GM12878 (cell line): ENCODE data around the gene NELFE. TPM values are rescaled to one million over a fixed set of nuclear protein-coding genes. Genes with fewer than 3 reads are reported as not detected.
"Not testable (repeated sequence)": the region's sequence is repeated elsewhere in the genome, so short reads cannot be mapped to it uniquely, and the experiment has no call there.

Source experiments
- ATAC-seq: fragments of 200-7000 bp; cut with Tn5 transposase; 3 replicates; pipeline ENCODE4 v1.9.1; 2020; ENCODE audit warnings: mild to moderate bottlenecking, moderate library complexity
- BruUV-seq: library from RNA; stranded (reverse); fragments of 400-500 nt; replicated peaks from 2 replicates; lab custom pipeline; 2021; lab: Mats Ljungman, UMichigan
- CTCF ChIA-PET: fragments of 300-600 bp; sonication (Branson Sonifier 250); formaldehyde crosslinking; extraction: SDS; loops from one replicate; lab custom pipeline; 2021; ENCODE audit warnings: inconsistent platforms; lab: Yijun Ruan, JAX
- POLR2A ChIA-PET: fragments of 350-600 bp; formaldehyde crosslinking; extraction: SDS; loops from one replicate; lab custom pipeline; 2021; ENCODE audit warnings: inconsistent platforms; lab: Charles Lee
- RAD21 ChIA-PET: fragments of 300-600 bp; sonication (Branson Sonifier 250); formaldehyde crosslinking; loops from one replicate; lab custom pipeline; 2023; ENCODE audit warnings: antibody characterized with exemption; ENCODE audit not compliant: unreplicated experiment; lab: Charles Lee
- SMC1A ChIA-PET: fragments of 300-600 bp; sonication (Branson Sonifier 250); formaldehyde crosslinking; loops from one replicate; lab custom pipeline; 2023; ENCODE audit not compliant: unreplicated experiment, uncharacterized antibody; lab: Charles Lee
- DNase-seq: peaks from one replicate; pipeline ENCODE4 v3.0.0-alpha.2; 2011; ENCODE audit warnings: low read depth, low spot score
- FAIRE-seq: peaks from 3 replicates; lab custom pipeline; 2011; peaks lifted over from hg19 to GRCh38; lab: Jason Lieb, UNC
- H2AFZ ChIP-seq: 2 replicates; pipeline ENCODE4 v1.6.0; 2011; ENCODE audit warnings: low read depth, low read length, control low read depth; ENCODE audit not compliant: control insufficient read depth
- H3K27ac ChIP-seq: 2 replicates; pipeline ENCODE4 v1.5.1; 2011; ENCODE audit warnings: control low read depth; ENCODE audit not compliant: control insufficient read depth, insufficient read depth
- H3K27me3 ChIP-seq, 2 experiments: replicated peaks in 1 of 2; 2 replicates each; pipeline versions ENCODE4 v1.6.0 to v1.6.1; 2011; ENCODE audit warnings: low read length in 1 of 2; ENCODE audit not compliant: control insufficient read depth in 2 of 2, insufficient read depth in 2 of 2
- H3K36me3 ChIP-seq, 2 experiments: 2 replicates each; pipeline ENCODE4 v1.5.1; 2011; ENCODE audit warnings: low read length in 1 of 2; ENCODE audit not compliant: control insufficient read depth in 2 of 2, insufficient read depth in 2 of 2
- H3K4me1 ChIP-seq: 2 replicates; pipeline ENCODE4 v1.6.1; 2011; ENCODE audit warnings: mild to moderate bottlenecking, low read length, moderate library complexity, mixed read lengths; ENCODE audit not compliant: control insufficient read depth, insufficient read depth
- H3K4me2 ChIP-seq: 2 replicates; pipeline ENCODE4 v1.6.0; 2011; ENCODE audit warnings: control low read depth; ENCODE audit not compliant: control insufficient read depth, insufficient read depth
- H3K4me3 ChIP-seq: fragments of 200-600 bp; sonication (generic); 2 replicates; pipeline ENCODE4 v1.5.1; 2016
- H3K79me2 ChIP-seq: 2 replicates; pipeline ENCODE4 v1.6.0; 2011; ENCODE audit warnings: low read length; ENCODE audit not compliant: control insufficient read depth, insufficient read depth
- H3K9ac ChIP-seq: 2 replicates; pipeline ENCODE4 v1.8.0; 2011; ENCODE audit warnings: low read length, control low read depth, mixed read lengths; ENCODE audit not compliant: control insufficient read depth, insufficient read depth
- H3K9me3 ChIP-seq: replicated peaks from 3 replicates; pipeline ENCODE4 v1.5.1; 2011; ENCODE audit warnings: mild to moderate bottlenecking, low read length; ENCODE audit not compliant: control insufficient read depth, insufficient read depth
- H4K20me1 ChIP-seq: 2 replicates; pipeline ENCODE4 v1.6.0; 2011; ENCODE audit not compliant: control insufficient read depth, insufficient read depth
- ATF3 ChIP-seq: IDR thresholded peaks from 2 replicates; pipeline ENCODE4 v1.6.1; 2011; ENCODE audit warnings: low read depth, mild to moderate bottlenecking, low read length, moderate library complexity, borderline replicate concordance; ENCODE audit errors: extremely low read depth
- ATF7 ChIP-seq: fragments of 450-650 bp; IDR thresholded peaks from 2 replicates; pipeline ENCODE4 v1.6.1; 2016; ENCODE audit warnings: low read depth, mild to moderate bottlenecking
- BCL11A ChIP-seq: IDR thresholded peaks from 2 replicates; pipeline ENCODE4 v1.6.1; 2011; ENCODE audit warnings: low read depth, low read length
- CBX5 ChIP-seq: sonication (generic); IDR thresholded peaks from 2 replicates; pipeline ENCODE4 v1.6.1; 2016; ENCODE audit warnings: low read depth, moderate library complexity, mild to moderate bottlenecking, inconsistent platforms
- DPF2 ChIP-seq: fragments of 450-650 bp; IDR thresholded peaks from 2 replicates; pipeline ENCODE4 v1.6.1; 2017; ENCODE audit warnings: mild to moderate bottlenecking
- FOXK2 ChIP-seq: fragments of 450-650 bp; IDR thresholded peaks from 2 replicates; pipeline ENCODE4 v1.6.1; 2017; ENCODE audit warnings: mild to moderate bottlenecking, moderate library complexity
- HCFC1 ChIP-seq: fragments of 150-350 bp; IDR thresholded peaks from 2 replicates; pipeline ENCODE4 v1.6.1; 2014; ENCODE audit warnings: low read length
- HDGF ChIP-seq: fragments of 450-650 bp; IDR thresholded peaks from 2 replicates; pipeline ENCODE4 v1.6.1; 2016; ENCODE audit warnings: antibody characterized with exemption
- JUNB ChIP-seq: IDR thresholded peaks from 2 replicates; pipeline ENCODE4 v1.6.1; 2016; ENCODE audit warnings: antibody characterized with exemption, mild to moderate bottlenecking
- MTA2 ChIP-seq: fragments of 450-650 bp; IDR thresholded peaks from 2 replicates; pipeline ENCODE4 v1.6.1; 2016; ENCODE audit warnings: low read depth, mild to moderate bottlenecking, moderate library complexity
- MYC ChIP-seq: IDR thresholded peaks from 2 replicates; pipeline ENCODE4 v1.6.1; 2011; ENCODE audit warnings: mild to moderate bottlenecking, low read length, moderate library complexity, inconsistent platforms; ENCODE audit not compliant: insufficient read depth, insufficient replicate concordance, insufficient read length, severe bottlenecking
- NR2C2 ChIP-seq: IDR thresholded peaks from 2 replicates; pipeline ENCODE4 v1.6.1; 2011; ENCODE audit warnings: borderline replicate concordance, low read depth; ENCODE audit not compliant: control insufficient read depth, insufficient read length
- NRF1 ChIP-seq: conservative IDR thresholded peaks from 2 replicates; pipeline ENCODE4 v1.6.1; 2011; ENCODE audit warnings: mild to moderate bottlenecking, low read depth, low read length, improper control_type of control experiment
- PAX8 ChIP-seq: fragments of 450-650 bp; IDR thresholded peaks from 2 replicates; pipeline ENCODE4 v1.6.1; 2017; ENCODE audit warnings: mild to moderate bottlenecking, moderate library complexity
- RB1 ChIP-seq: fragments of 450-650 bp; formaldehyde crosslinking; IDR thresholded peaks from 2 replicates; pipeline ENCODE4 v1.6.1; 2017; ENCODE audit warnings: mild to moderate bottlenecking, borderline replicate concordance
- SMARCA5 ChIP-seq: fragments of 450-650 bp; IDR thresholded peaks from 2 replicates; pipeline ENCODE4 v1.6.1; 2017; ENCODE audit warnings: mild to moderate bottlenecking
- SMC3 ChIP-seq: IDR thresholded peaks from 2 replicates; pipeline ENCODE4 v1.6.1; 2011; ENCODE audit warnings: low read length, improper control_type of control experiment, borderline replicate concordance
- TCF3 ChIP-seq: IDR thresholded peaks from 2 replicates; pipeline ENCODE4 v1.6.1; 2012; ENCODE audit warnings: low read depth, mild to moderate bottlenecking, low read length, borderline replicate concordance; ENCODE audit not compliant: insufficient read depth
- WGBS: methylation state at CpG from one replicate; pipeline ENCODE4 v1.1.6; 2016; ENCODE audit warnings: low lambda C conversion rate; ENCODE audit not compliant: insufficient replicate concordance, insufficient coverage; ENCODE audit errors: missing lambda C conversion rate; 5-methylcytosine and 5-hydroxymethylcytosine counted together
- in situ Hi-C: fragments of 300-500 bp; cut with MboI; formaldehyde crosslinking; loops from 9 replicates; pipeline ENCODE4 v1.14.3; 2018; ENCODE audit warnings: mixed read lengths
- intact Hi-C: fragments of 100-400 bp; cut with micrococcal nuclease; formaldehyde crosslinking; loops from one replicate; pipeline ENCODE4 v1.14.2; 2022; ENCODE audit not compliant: unreplicated experiment
- polyA plus RNA-seq, 11 experiments: library from polyadenylated mRNA; depleted of rRNA in 4 of 11; unstranded in 6 of 11; stranded (reverse) in 5 of 11; fragments of >200 nt; fragmentation: Nextera tagmentation in 4 of 11; fragmentation: Illumina TruSeq in 1 of 11; extraction: Ambion mirVana in 4 of 11; extraction: Trizol in 1 of 11; gene quantifications; 1 replicate in 1 of 11; 2 replicates in 10 of 11; pipeline versions ENCODE4 v1.2.1 to v1.2.3, GENCODE V29; 2011 to 2016; ENCODE audit warnings: inconsistent platforms in 2 of 11, missing spikeins in 2 of 11, low read depth in 1 of 11
- total RNA-seq, 4 experiments: library from RNA; depleted of rRNA in 3 of 4; stranded (reverse); fragments of >200 nt in 3 of 4; fragmentation: Illumina TruSeq in 1 of 4; extraction: Trizol in 1 of 4; gene quantifications; 2 replicates each; pipeline versions ENCODE4 v1.2.1 to v1.2.3, GENCODE V29; 2013 to 2021

Gene NELFE
- total and polyA plus RNA-seq, 10 of the 15 experiments (the other 5 are each of a cell fraction or from before 2014, with no cell fraction given), result 8.5 to 105 (median 59.7) TPM

- TF ChIP-seq SMC3 (no peak), RB1 (no peak), SMARCA5 (no peak; the same call in 1 of the 2 replicates), PAX8 (no peak), ATF3 (peak; percentile 82; the same call in 1 of the 2 replicates), NRF1 (no peak), CBX5 (no peak), MYC (no peak), DPF2 (0 out of 2 replicates have a peak, but pooled peaks have one; percentile 19), JUNB (no peak), BCL11A (no peak), HCFC1 (peak; percentile 90), NR2C2 (peak; percentile 96), TCF3 (0 out of 2 replicates have a peak, but pooled peaks have one; percentile 57), ATF7 (peak; percentile 92), MTA2 (peak; percentile 94), FOXK2 (peak; percentile 59), HDGF (peak; percentile 86)
Measured at GRCh38 chr6:31958741-31959739, at the start of gene NELFE, which contains the start of gene SKIC2 (continued).

- DNase-seq, RAD21 ChIA-PET, POLR2A ChIA-PET, H3K27me3 ChIP-seq, in situ Hi-C loops, SMC1A ChIA-PET, intact Hi-C loops, CTCF ChIA-PET, H3K27ac ChIP-seq, BruUV-seq, FAIRE-seq, H3K9me3 ChIP-seq, H3K4me1 ChIP-seq, H4K20me1 ChIP-seq, H3K79me2 ChIP-seq, H2AFZ ChIP-seq, H3K4me3 ChIP-seq, H3K36me3 ChIP-seq, ATAC-seq, H3K9ac ChIP-seq, H3K4me2 ChIP-seq: not testable (repeated sequence)
- WGBS, result no CpG with 5 or more reads among the region's 24 CpGs
Measured at GRCh38 chr6:32008037-32008436, 49.3 kb upstream of the NELFE start.

GRCh38 chr6:32007086-32007485 lies 48.3 kb upstream of the NELFE start:
- H3K9ac ChIP-seq, H3K27ac ChIP-seq, intact Hi-C loops, in situ Hi-C loops, H3K4me3 ChIP-seq, H4K20me1 ChIP-seq, H3K36me3 ChIP-seq, POLR2A ChIA-PET, ATAC-seq, H3K4me1 ChIP-seq, DNase-seq, H2AFZ ChIP-seq, H3K4me2 ChIP-seq, H3K79me2 ChIP-seq, H3K27me3 ChIP-seq, BruUV-seq, RAD21 ChIA-PET, H3K9me3 ChIP-seq, SMC1A ChIA-PET, FAIRE-seq, CTCF ChIA-PET: not testable (repeated sequence)
- 63% methylated on average over 10 of the region's 12 CpGs for WGBS
